Measurements from ENCODE around the gene C7orf33. TPM values are rescaled to one million over a fixed set of nuclear protein-coding genes. Genes with fewer than 3 reads are reported as not detected.

The C7orf33 gene
- total and polyA plus RNA-seq, 2 of the 13 experiments (the other 11 are each of a cell fraction or from before 2014, with no cell fraction given), result not detected

- BruUV-seq (replicated peaks), result no TSS peak
- Histone ChIP-seq H4K20me1 (ENCODE audit: insufficient read depth, low read length) (no peaks in the 10 kb centered on the region), H3K79me2 (ENCODE audit: insufficient read depth, low read length) (no peaks in the 10 kb centered on the region), H3K9ac (ENCODE audit: insufficient read depth, low read depth, low read length) (no peak overlapping the region), H3K27me3 (ENCODE audit: control insufficient read depth in 1 of 2, insufficient read depth in 2 of 2, low read length in 2 of 2) (peaks cover 0 to 1% of the 10 kb centered on the region in 2 experiments; a peak in 2 of 5 replicates), H3K36me3 (replicated peaks in 1 of 2; ENCODE audit: control insufficient read depth in 1 of 2, insufficient read depth in 2 of 2, low read length in 2 of 2) (no peaks in the 10 kb centered on the region), H3K4me3 (replicated peaks in 1 of 3; ENCODE audit: insufficient read depth in 1 of 3, low read depth in 2 of 3, low read length in 3 of 3) (no peak overlapping the region), H3K4me1 (ENCODE audit: insufficient read depth, low read length) (no peaks in the 10 kb centered on the region), H3K4me2 (ENCODE audit: low read depth, low read length) (no peak overlapping the region), H3K9me3 (ENCODE audit: low read length) (no peaks in the 10 kb centered on the region), H2AFZ (ENCODE audit: low read length) (no peak overlapping the region), H3K27ac (ENCODE audit: extremely low read length, insufficient read depth, low read length) (no peak overlapping the region)
- in situ Hi-C loops (cut with HindIII; ENCODE audit: extremely low pct_ligation_motif_present, low pct_unique_long_range_greater_than_20kb), result no loop called here
- DNase-seq (ENCODE audit: low spot score), result no peak
- FAIRE-seq, result no peak
- ChIA-PET POLR2A (no interaction called here), CTCF (ENCODE audit: low intra/inter-chr PET ratio, low total read pairs) (no interaction called here)
- no peak for ATAC-seq
- intact Hi-C loops (cut with micrococcal nuclease; ENCODE audit: unreplicated experiment), result no loop called here
- WGBS (ENCODE audit: low lambda C conversion rate), result 16% methylated on average over 6 of the region's 6 CpGs
- TF ChIP-seq ZMYM2 (CRISPR knock-in tag; IDR thresholded peaks at IDR 0.05) (no peak), ZNF256 (CRISPR knock-in tag; conservative IDR thresholded peaks at IDR 0.05) (no peak)
Measured at GRCh38 chr7:148664324-148664723, 73.8 kb downstream of the C7orf33 start.

DNA sequence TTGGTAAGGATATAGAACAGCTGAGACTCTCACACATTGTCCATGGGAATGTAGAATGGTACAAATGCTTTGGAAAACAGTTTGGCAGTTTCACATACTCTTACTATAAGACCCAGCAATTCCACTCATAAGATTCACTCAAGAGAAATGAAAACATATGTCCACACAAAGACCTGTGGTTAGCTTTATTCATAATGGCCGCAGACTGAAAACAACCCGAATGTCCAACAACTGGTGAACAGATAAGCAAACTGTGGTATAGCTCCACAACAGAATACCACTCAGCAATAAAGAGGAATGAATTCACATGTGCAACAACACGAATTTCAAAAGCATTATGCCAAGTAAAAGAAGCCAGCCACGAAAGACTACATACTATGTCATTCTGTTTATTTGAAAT lies 74.7 kb downstream of the C7orf33 start:
- no peak overlapping the region for H3K4me3 ChIP-seq (replicated peaks in 1 of 3; ENCODE audit: insufficient read depth in 1 of 3, low read depth in 2 of 3, low read length in 3 of 3)
- H3K27ac ChIP-seq (ENCODE audit: extremely low read length, insufficient read depth, low read length), result no peak overlapping the region
- no peak overlapping the region for H2AFZ ChIP-seq (ENCODE audit: low read length)
- ATAC-seq (no peak), DNase-seq (ENCODE audit: low spot score) (no peak), FAIRE-seq (no peak)
- H3K9ac ChIP-seq (ENCODE audit: insufficient read depth, low read depth, low read length), result no peak overlapping the region
- ChIA-PET POLR2A (no interaction called here), CTCF (ENCODE audit: low intra/inter-chr PET ratio, low total read pairs) (no interaction called here)
- peaks cover 0 to 1% of the 10 kb centered on the region in 2 experiments; a peak in 2 of 5 replicates for H3K27me3 ChIP-seq (ENCODE audit: control insufficient read depth in 1 of 2, insufficient read depth in 2 of 2, low read length in 2 of 2)
- in situ Hi-C loops (cut with HindIII; ENCODE audit: extremely low pct_ligation_motif_present, low pct_unique_long_range_greater_than_20kb), result no loop called here
- H4K20me1 ChIP-seq (ENCODE audit: insufficient read depth, low read length), result no peaks in the 10 kb centered on the region
- no peak overlapping the region for H3K4me2 ChIP-seq (ENCODE audit: low read depth, low read length)
- no TSS peak for BruUV-seq (replicated peaks)
- no peaks in the 10 kb centered on the region for H3K79me2 ChIP-seq (ENCODE audit: insufficient read depth, low read length)
- H3K9me3 ChIP-seq (ENCODE audit: low read length), result no peaks in the 10 kb centered on the region
- no peak for TF ChIP-seq ZNF337 (CRISPR knock-in tag; IDR thresholded peaks at IDR 0.05; ENCODE audit: borderline replicate concordance, low read depth)
- 31% methylated on average over 4 of the region's 4 CpGs for WGBS (ENCODE audit: low lambda C conversion rate)
- H3K36me3 ChIP-seq (replicated peaks in 1 of 2; ENCODE audit: control insufficient read depth in 1 of 2, insufficient read depth in 2 of 2, low read length in 2 of 2), result no peaks in the 10 kb centered on the region
- intact Hi-C loops (cut with micrococcal nuclease; ENCODE audit: unreplicated experiment), result no loop called here
- H3K4me1 ChIP-seq (ENCODE audit: insufficient read depth, low read length), result no peaks in the 10 kb centered on the region

Other genes starting within 250 kb of the C7orf33 start
- 45.9 and 80.4 TPM in 2 replicates for gene CUL1, start 108.1 kb downstream of the C7orf33 start, total RNA-seq (2016; rRNA removed; fragmentation: Illumina TruSeq; extraction: Trizol)
- 27.6 and 30.1 TPM in 2 replicates for gene CUL1, start 108.1 kb downstream of the C7orf33 start, polyA plus RNA-seq (2011; rRNA removed)